ENCODE measurements around the gene TBC1D22A. TPM values are rescaled to one million over a fixed set of nuclear protein-coding genes. Genes with fewer than 3 reads are reported as not detected.

TBC1D22A gene
- total and polyA plus RNA-seq, 2 donors (not counting 3 experiments of a cell fraction or from before 2014, with no cell fraction given): 26.1 to 32.4 TPM

DNA sequence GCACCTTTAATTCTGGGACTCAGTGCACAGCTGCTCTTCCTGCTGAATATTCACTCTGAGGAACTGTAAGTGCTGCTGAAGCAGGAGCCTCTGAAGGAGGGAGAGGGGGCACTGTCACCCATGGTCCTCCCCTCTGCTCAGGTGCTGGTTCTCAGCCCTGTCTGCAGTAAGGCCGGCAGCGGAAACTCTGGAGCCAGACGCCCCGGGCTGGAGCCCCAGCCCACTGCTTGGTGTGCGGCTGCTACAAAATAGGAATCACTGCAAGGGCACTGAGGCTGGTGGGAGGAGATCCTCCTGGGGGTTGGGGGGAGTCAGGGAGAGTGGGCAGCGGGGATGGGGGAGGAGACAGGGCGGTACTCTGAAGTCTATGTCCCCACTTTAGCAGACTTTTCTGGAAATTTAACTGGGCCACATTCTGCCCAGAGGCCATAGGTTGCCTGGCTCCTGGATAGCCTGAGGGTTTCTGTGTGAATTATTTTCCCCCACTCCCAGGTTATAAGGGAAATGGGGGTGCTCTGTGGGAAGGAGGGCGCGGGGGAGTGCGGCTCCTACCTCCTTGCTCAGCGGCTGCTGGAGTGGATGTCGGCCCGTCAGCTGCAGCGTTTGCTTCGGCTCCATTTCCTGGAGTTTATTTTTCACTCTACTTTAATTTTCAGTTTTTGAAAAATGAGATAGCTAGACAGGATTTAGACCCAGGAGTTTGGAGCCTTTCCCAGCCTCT is 33.6 kb downstream of the TBC1D22A start:
- Histone ChIP-seq H3K4me2 (ENCODE audit: insufficient read depth, low read length) (no peak overlapping the region), H3K9ac (replicated peaks; ENCODE audit: extremely low read depth, insufficient read depth, low read length) (no peak overlapping the region), H3K9me3 (replicated peaks; ENCODE audit: control insufficient read depth, insufficient read depth, low read length) (no peaks in the 10 kb centered on the region), H3K27me3 (ENCODE audit: control insufficient read depth in 2 of 2, insufficient read depth in 2 of 2, low read length in 2 of 2) (no peaks in the 10 kb centered on the region), H3K4me3 (replicated peaks in 1 of 3; ENCODE audit: insufficient read depth in 1 of 3, low read depth in 1 of 3, low read length in 3 of 3) (no peak overlapping the region), H3K27ac (ENCODE audit: insufficient read depth, low read depth, low read length) (no peak overlapping the region), H3K9me1 (replicated peaks; ENCODE audit: control insufficient read depth, extremely low read depth, insufficient read depth, low read length) (no peaks in the 10 kb centered on the region), H4K20me1 (replicated peaks; ENCODE audit: control insufficient read depth, extremely low read depth, insufficient read depth, low read length) (no peaks in the 10 kb centered on the region), H3K4me1 (ENCODE audit: control insufficient read depth, extremely low read depth, insufficient read depth, low read length) (peaks cover 28% of the 10 kb centered on the region), H3K36me3 (ENCODE audit: control insufficient read depth in 2 of 2, extremely low read depth in 1 of 2, insufficient read depth in 2 of 2, low read length in 2 of 2) (peaks cover 3 to 24% of the 10 kb centered on the region in 2 experiments), H3K79me2 (ENCODE audit: control insufficient read depth, insufficient read depth, low read length) (peaks cover 2% of the 10 kb centered on the region), H2AFZ (ENCODE audit: low read depth, low read length) (no peak overlapping the region)
- POLR2A ChIA-PET: no interaction called here
- DNase-seq (ENCODE audit: low read depth, low spot score): no peak
- no peak for TF ChIP-seq CTCF (IDR thresholded peaks at IDR 0.05; ENCODE audit: extremely low read depth in 1 of 2, insufficient read depth in 1 of 2, low read depth in 1 of 2, low read length in 2 of 2)
- no peak for TF ChIP-seq MAX (IDR thresholded peaks at IDR 0.05; ENCODE audit: insufficient read depth, insufficient read length)
- no peak for TF ChIP-seq FOS (IDR thresholded peaks at IDR 0.05; ENCODE audit: borderline replicate concordance, insufficient read depth, low read length)
- no peak for TF ChIP-seq POLR2AphosphoS5 (IDR thresholded peaks at IDR 0.05; ENCODE audit: insufficient read depth, low read depth, low read length)
- intact Hi-C loops (cut with micrococcal nuclease): loop anchor here (5.0 to 10.0 kb wide), 2 partner anchors 1041 to 1689 kb away; a partner anchor contains a TSS
- BruUV-seq (replicated peaks): no TSS peak
- dilution Hi-C loops (cut with MboI; ENCODE audit: extremely low pct_ligation_motif_present, low sequenced_read_pairs): no loop called here
- CTCF ChIA-PET: interaction anchor here (1.4 to 5.1 kb wide), 2 partner anchors 7 to 33 kb away, joined by 4 to 36 read pairs; no protein-coding TSS in a partner anchor
- no peak for FAIRE-seq
